Transverse colon (tissue), 3 donors: Measurements from ENCODE around the gene ORAI3.

ENCODE experiments used
- EP300 ChIP-seq: sonication (generic); formaldehyde crosslinking; IDR thresholded peaks from one replicate; pipeline ENCODE4 v1.6.1; 2017; ENCODE audit warnings: antibody characterized with exemption, low read depth
- POLR2A ChIP-seq: fragments of 450-650 bp; IDR thresholded peaks from one replicate; pipeline ENCODE4 v1.6.1; 2016; ENCODE audit warnings: antibody characterized with exemption, mild to moderate bottlenecking, moderate library complexity
- TF ChIP-seq, protein P1 (sequence below), 5 experiments: fragments of 200-600 bp in 3 of 5; fragments of 450-650 bp in 2 of 5; sonication (generic) in 3 of 5; IDR thresholded peaks; 1 replicate in 2 of 5; 2 replicates in 3 of 5; pipeline ENCODE4 v1.5.1; 2016 to 2017; ENCODE audit warnings: antibody characterized with exemption in 5 of 5, inconsistent platforms in 3 of 5, mild to moderate bottlenecking in 2 of 5, moderate library complexity in 1 of 5

DNA sequence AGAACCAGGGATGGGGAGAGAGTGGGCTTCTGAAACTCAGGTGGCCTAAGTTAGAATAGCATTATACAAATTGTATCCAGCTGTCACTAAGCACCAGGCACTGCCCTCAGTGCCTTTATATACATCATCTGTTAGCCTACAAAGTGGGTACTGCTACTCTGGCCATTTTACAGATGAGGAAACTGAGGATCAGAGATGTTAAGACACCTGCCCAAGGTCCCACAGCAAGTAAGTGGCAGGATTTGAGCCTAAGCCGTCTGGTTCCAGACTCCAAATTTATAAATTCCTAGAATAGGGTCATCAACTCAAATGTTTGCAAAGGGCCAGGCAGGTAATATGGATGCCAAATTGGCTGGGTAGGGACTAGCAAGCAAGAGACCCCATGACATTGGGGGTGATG, 2.3 kb downstream of the ORAI3 start:
- TF ChIP-seq, protein P1, sequence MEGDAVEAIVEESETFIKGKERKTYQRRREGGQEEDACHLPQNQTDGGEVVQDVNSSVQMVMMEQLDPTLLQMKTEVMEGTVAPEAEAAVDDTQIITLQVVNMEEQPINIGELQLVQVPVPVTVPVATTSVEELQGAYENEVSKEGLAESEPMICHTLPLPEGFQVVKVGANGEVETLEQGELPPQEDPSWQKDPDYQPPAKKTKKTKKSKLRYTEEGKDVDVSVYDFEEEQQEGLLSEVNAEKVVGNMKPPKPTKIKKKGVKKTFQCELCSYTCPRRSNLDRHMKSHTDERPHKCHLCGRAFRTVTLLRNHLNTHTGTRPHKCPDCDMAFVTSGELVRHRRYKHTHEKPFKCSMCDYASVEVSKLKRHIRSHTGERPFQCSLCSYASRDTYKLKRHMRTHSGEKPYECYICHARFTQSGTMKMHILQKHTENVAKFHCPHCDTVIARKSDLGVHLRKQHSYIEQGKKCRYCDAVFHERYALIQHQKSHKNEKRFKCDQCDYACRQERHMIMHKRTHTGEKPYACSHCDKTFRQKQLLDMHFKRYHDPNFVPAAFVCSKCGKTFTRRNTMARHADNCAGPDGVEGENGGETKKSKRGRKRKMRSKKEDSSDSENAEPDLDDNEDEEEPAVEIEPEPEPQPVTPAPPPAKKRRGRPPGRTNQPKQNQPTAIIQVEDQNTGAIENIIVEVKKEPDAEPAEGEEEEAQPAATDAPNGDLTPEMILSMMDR (IDR thresholded peaks at IDR 0.05) = no peak
- TF ChIP-seq EP300 = no peak
- no peak for TF ChIP-seq POLR2A
